Measurements from ENCODE around the gene ERP44.

ERP44 gene

GRCh38 chr9:100049551-100049950, 49.2 kb downstream of the ERP44 start:
- DNase-seq (ENCODE audit: low read depth in 2 of 2), result no peak
- H3K4me3 ChIP-seq (replicated peaks in 1 of 2; ENCODE audit: low read depth in 2 of 2, low read length in 2 of 2), result no peak overlapping the region
- TF ChIP-seq CTCF (IDR thresholded peaks at IDR 0.05; ENCODE audit: low read depth, low read length), result no peak

DNA sequence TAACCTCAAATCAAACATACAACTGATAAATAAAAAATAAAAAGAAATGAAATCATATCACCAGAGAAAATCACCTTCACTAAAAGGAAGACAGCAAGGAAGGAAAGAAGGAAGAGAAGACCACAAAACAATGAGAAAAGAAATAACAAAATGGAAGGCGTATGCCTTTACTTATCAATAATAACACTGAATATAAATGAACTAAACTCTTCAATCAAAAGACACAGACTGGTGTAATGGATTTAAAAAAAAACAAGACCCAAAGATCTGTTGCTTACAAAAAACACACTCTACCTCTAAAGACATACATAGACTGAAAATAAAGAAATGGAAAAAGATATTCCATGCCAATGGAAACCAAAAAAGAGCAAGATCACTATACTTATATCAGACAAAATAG, 60.3 kb downstream of the ERP44 start:
- no peak for TF ChIP-seq CTCF (IDR thresholded peaks at IDR 0.05; ENCODE audit: low read depth, low read length)
- DNase-seq (ENCODE audit: low read depth in 2 of 2), result no peak
- no peak overlapping the region for H3K4me3 ChIP-seq (replicated peaks in 1 of 2; ENCODE audit: low read depth in 2 of 2, low read length in 2 of 2)

GRCh38 chr9:100033877-100034551, 64.8 kb downstream of the ERP44 start:
- DNase-seq (ENCODE audit: low read depth in 2 of 2), result no peak
- no peak overlapping the region for H3K4me3 ChIP-seq (replicated peaks in 1 of 2; ENCODE audit: low read depth in 2 of 2, low read length in 2 of 2)
- TF ChIP-seq CTCF (IDR thresholded peaks at IDR 0.05; ENCODE audit: low read depth, low read length), result no peak

DNA sequence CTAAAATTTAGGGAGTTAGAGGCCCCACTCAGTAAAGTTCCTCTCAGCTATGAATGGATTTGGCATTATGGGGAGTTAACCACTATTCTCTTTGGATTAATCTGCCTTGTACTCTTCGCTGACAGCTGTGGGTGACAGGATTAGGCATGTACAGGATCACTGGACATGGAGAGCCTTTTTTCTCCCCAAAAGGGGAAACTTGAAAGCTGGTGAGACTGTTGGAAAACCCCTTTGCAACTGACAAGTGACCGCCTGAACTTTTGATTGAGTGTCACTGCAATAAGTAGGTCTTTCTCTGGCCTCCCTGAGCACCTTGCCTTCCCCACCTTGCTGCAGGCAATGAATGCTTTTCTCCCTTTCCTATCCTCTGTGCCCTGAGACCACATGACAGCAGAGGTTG, 68.3 kb downstream of the ERP44 start:
- H3K4me3 ChIP-seq (replicated peaks in 1 of 2; ENCODE audit: low read depth in 2 of 2, low read length in 2 of 2), result no peak overlapping the region
- TF ChIP-seq CTCF (IDR thresholded peaks at IDR 0.05; ENCODE audit: low read depth, low read length), result no peak
- DNase-seq (ENCODE audit: low read depth in 2 of 2), result no peak

DNA sequence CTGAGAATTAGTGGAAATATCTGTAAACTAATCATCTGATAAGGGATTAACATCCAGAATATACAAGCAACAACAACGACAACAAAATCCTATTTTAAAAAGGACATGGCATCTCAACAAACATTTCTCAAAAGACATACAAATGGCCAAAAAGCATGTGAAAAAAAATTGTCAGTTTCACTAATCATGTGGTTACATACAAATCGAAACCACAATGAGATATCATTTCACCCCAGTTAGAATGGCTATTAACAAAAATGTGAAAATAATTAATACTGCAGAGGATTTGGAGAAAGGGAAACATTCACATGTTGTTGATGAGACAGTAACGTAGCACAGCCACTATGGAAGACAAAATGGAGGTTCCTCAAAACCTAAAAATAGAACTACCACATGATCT, 69.5 kb downstream of the ERP44 start:
- DNase-seq (ENCODE audit: low read depth in 2 of 2), result no peak
- no peak overlapping the region for H3K4me3 ChIP-seq (replicated peaks in 1 of 2; ENCODE audit: low read depth in 2 of 2, low read length in 2 of 2)
- no peak for TF ChIP-seq CTCF (IDR thresholded peaks at IDR 0.05; ENCODE audit: low read depth, low read length)

GRCh38 chr9:100028201-100028784, 70.5 kb downstream of the ERP44 start:
- no peak overlapping the region for H3K4me3 ChIP-seq (replicated peaks in 1 of 2; ENCODE audit: low read depth in 2 of 2, low read length in 2 of 2)
- peak; percentile 99 for TF ChIP-seq CTCF (IDR thresholded peaks at IDR 0.05; ENCODE audit: low read depth, low read length)
- peak; percentile 85 to 87 for DNase-seq (ENCODE audit: low read depth in 2 of 2)
